SH-SY5Y (cell line): ENCODE measurements around the gene PARM1.

Experiments used
- GATA2 ChIP-seq: IDR thresholded peaks from 2 replicates; pipeline ENCODE4 v1.6.1; 2011; ENCODE audit warnings: mild to moderate bottlenecking, low read depth, low read length
- GATA3 ChIP-seq: IDR thresholded peaks from 2 replicates; pipeline ENCODE4 v1.6.1; 2011; ENCODE audit warnings: low read depth, mild to moderate bottlenecking, low read length, moderate library complexity

DNA sequence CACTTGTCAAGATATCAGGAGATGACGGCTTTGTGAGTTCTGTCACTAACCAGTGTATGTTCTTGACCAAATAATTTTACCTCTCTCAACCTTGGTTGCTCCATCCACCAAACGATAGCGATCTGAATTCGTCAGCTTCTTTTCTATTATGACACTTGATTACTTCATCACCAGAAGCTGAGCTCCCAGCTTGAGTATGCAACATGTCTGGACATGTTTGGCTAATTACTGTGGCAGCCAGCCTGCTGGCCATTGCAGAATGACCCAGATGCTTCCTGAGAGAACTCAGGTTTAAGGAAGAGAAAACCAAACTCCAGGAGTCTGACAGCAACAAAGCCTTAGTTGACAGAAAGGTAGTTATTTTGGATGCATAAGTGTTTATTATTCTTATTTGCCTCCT is 46.4 kb upstream of the PARM1 start:
- no peak for TF ChIP-seq GATA3
- no peak for TF ChIP-seq GATA2
